ENCODE results near the gene ZDHHC12. TPM values are rescaled to one million over a fixed set of nuclear protein-coding genes. Genes with fewer than 3 reads are reported as not detected.

Gene ZDHHC12, protein sequence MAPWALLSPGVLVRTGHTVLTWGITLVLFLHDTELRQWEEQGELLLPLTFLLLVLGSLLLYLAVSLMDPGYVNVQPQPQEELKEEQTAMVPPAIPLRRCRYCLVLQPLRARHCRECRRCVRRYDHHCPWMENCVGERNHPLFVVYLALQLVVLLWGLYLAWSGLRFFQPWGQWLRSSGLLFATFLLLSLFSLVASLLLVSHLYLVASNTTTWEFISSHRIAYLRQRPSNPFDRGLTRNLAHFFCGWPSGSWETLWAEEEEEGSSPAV
- 35.8 TPM for polyA plus RNA-seq
- long read RNA-seq, donor 1, transcript ZDHHC12-201 (5 exons, 1,129 nt) = major isoform, 7 of 7 reads
- long read RNA-seq, donor 1, partial matches to known transcripts = 0 of 7 reads
- long read RNA-seq, donor 1, other reads (novel, unspliced or antisense) = 0 of 7 reads
- long read RNA-seq, donor 2, transcript ZDHHC12-201 (5 exons, 1,129 nt) = major isoform, 36 of 37 reads
- long read RNA-seq, donor 2, partial matches to known transcripts = 0 of 37 reads
- long read RNA-seq, donor 2, other reads (novel, unspliced or antisense) = 0 of 37 reads
- long read RNA-seq, donor 3 = 0 reads
- long read RNA-seq, donor 4 = 0 reads
- long read RNA-seq, donor 5, transcript ZDHHC12-201 (5 exons, 1,129 nt) = major isoform, 17 of 17 reads
- long read RNA-seq, donor 5, partial matches to known transcripts = 0 of 17 reads
- long read RNA-seq, donor 5, other reads (novel, unspliced or antisense) = 0 of 17 reads
- long read RNA-seq, donor 6, transcript ZDHHC12-201 (5 exons, 1,129 nt) = major isoform, 34 of 35 reads
- long read RNA-seq, donor 6, partial matches to known transcripts = 0 of 35 reads
- long read RNA-seq, donor 6, other reads (novel, unspliced or antisense) = 0 of 35 reads
- long read RNA-seq, donor 7, transcript ZDHHC12-201 (5 exons, 1,129 nt) = major isoform, 5 of 5 reads
- long read RNA-seq, donor 7, partial matches to known transcripts = 0 of 5 reads
- long read RNA-seq, donor 7, other reads (novel, unspliced or antisense) = 0 of 5 reads
- long read RNA-seq, donor 8, transcript ZDHHC12-201 (5 exons, 1,129 nt) = major isoform, 33 of 38 reads
- long read RNA-seq, donor 8, partial matches to known transcripts = 0 of 38 reads
- long read RNA-seq, donor 8, other reads (novel, unspliced or antisense) = 5 of 38 reads
- long read RNA-seq, donor 9, transcript ZDHHC12-201 (5 exons, 1,129 nt) = major isoform, 26 of 26 reads
- long read RNA-seq, donor 9, partial matches to known transcripts = 0 of 26 reads
- long read RNA-seq, donor 9, other reads (novel, unspliced or antisense) = 0 of 26 reads
- long read RNA-seq, donor 10, transcript ZDHHC12-201 (5 exons, 1,129 nt) = major isoform, 33 of 33 reads
- long read RNA-seq, donor 10, partial matches to known transcripts = 0 of 33 reads
- long read RNA-seq, donor 10, other reads (novel, unspliced or antisense) = 0 of 33 reads
- long read RNA-seq, donor 11, transcript ZDHHC12-201 (5 exons, 1,129 nt) = major isoform, 31 of 31 reads
- long read RNA-seq, donor 11, partial matches to known transcripts = 0 of 31 reads
- long read RNA-seq, donor 11, other reads (novel, unspliced or antisense) = 0 of 31 reads

- no CpG with 5 or more reads among the region's 68 CpGs for WGBS (ENCODE audit: insufficient coverage, low lambda C conversion rate)
Measured at GRCh38 chr9:128723866-128724743, at the start of gene ZDHHC12. Gene ZDHHC12 (minus strand): TSS chr9:128724127. CDS start chr9:128724093, 34 bp downstream.

GRCh38 chr9:128773049-128773448, 49.1 kb upstream of the ZDHHC12 start:
- no peaks in the 10 kb centered on the region for H3K27me3 ChIP-seq (ENCODE audit: control insufficient read depth, insufficient read depth, low read length)
- DNase-seq = no peak
- H3K36me3 ChIP-seq (ENCODE audit: control insufficient read depth, insufficient read depth, low read length) = peaks cover 5% of the 10 kb centered on the region
- H3K4me3 ChIP-seq (ENCODE audit: low read length) = no peak overlapping the region
- no CpG with 5 or more reads among the region's 5 CpGs for WGBS (ENCODE audit: insufficient coverage, low lambda C conversion rate)
- H3K9me3 ChIP-seq (ENCODE audit: control insufficient read depth, low read depth, low read length) = no peaks in the 10 kb centered on the region
- H3K4me1 ChIP-seq (ENCODE audit: control insufficient read depth, insufficient read depth, low read length) = peaks cover 7% of the 10 kb centered on the region
- H3K27ac ChIP-seq (ENCODE audit: low read length) = no peak overlapping the region

More at GRCh38 chr9:128723866-128724743, at the start of gene ZDHHC12:
- Histone ChIP-seq H3K9me3 (ENCODE audit: control insufficient read depth, low read depth, low read length) (no peaks in the 10 kb centered on the region), H3K27ac (ENCODE audit: low read length) (peak within 1 kb of the TSS; percentile 66), H3K27me3 (ENCODE audit: control insufficient read depth, insufficient read depth, low read length) (no peaks in the 10 kb centered on the region), H3K4me3 (ENCODE audit: low read length) (peak within 1 kb of the TSS; percentile 86), H3K36me3 (ENCODE audit: control insufficient read depth, insufficient read depth, low read length) (peaks cover 19% of the 10 kb centered on the region), H3K4me1 (ENCODE audit: control insufficient read depth, insufficient read depth, low read length) (peaks cover 14% of the 10 kb centered on the region)
- peak; percentile 98 to 99 for DNase-seq

GRCh38 chr9:128771745-128772519, 48.0 kb upstream of the ZDHHC12 start, which contains the start of gene ZER1:
Gene ZER1 (minus strand): TSS chr9:128771927. CDS start chr9:128755565, 16,362 bp downstream.
- H3K27me3 ChIP-seq (ENCODE audit: control insufficient read depth, insufficient read depth, low read length) = no peaks in the 10 kb centered on the region
- no CpG with 5 or more reads among the region's 72 CpGs for WGBS (ENCODE audit: insufficient coverage, low lambda C conversion rate)
- peaks cover 7% of the 10 kb centered on the region for H3K4me1 ChIP-seq (ENCODE audit: control insufficient read depth, insufficient read depth, low read length)
- no peaks in the 10 kb centered on the region for H3K9me3 ChIP-seq (ENCODE audit: control insufficient read depth, low read depth, low read length)
- H3K4me3 ChIP-seq (ENCODE audit: low read length) = peak within 1 kb of the TSS; percentile 91
- peak; percentile 85 to 95 for DNase-seq
- peak within 1 kb of the TSS; percentile 99 for H3K27ac ChIP-seq (ENCODE audit: low read length)
- peaks cover 13% of the 10 kb centered on the region for H3K36me3 ChIP-seq (ENCODE audit: control insufficient read depth, insufficient read depth, low read length)

DNA sequence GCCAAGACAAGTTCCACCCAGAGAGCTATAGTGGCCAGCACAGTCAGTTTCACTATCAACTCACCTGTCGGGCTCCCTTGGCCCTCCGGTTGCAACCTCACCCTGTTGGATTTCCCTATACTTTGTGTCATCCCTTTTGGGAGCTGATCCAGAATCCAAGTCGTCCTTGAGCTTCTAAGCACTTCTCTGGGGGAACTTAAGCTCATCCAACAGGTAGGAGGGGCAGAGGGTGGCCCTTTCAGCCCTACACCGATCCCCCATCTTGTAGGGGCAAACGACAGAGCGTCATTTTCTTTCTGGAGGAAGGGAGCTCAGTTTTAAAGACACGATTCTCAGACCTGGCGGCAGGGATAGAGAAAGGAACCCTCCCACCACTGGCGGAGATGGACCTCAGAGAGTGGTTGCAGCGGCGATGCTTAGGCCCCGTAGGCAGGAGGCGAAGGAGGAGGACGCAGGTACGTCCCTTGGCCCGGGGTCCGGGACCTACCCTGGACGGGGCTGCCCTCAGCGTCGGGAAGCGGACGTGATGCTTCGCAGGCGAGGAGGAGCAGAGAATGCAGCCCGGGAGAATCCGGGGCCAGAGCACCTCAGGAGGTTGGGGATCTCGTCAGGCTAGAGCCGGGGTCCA, 47.3 kb upstream of the ZDHHC12 start:
- DNase-seq = peak; percentile 23 to 69
- peak overlapping the region; percentile 91 for H3K4me3 ChIP-seq (ENCODE audit: low read length)
- WGBS (ENCODE audit: insufficient coverage, low lambda C conversion rate) = 20% methylated on average over 1 of the region's 28 CpGs
- H3K27ac ChIP-seq (ENCODE audit: low read length) = peak overlapping the region; percentile 99
- no peaks in the 10 kb centered on the region for H3K9me3 ChIP-seq (ENCODE audit: control insufficient read depth, low read depth, low read length)
- no peaks in the 10 kb centered on the region for H3K27me3 ChIP-seq (ENCODE audit: control insufficient read depth, insufficient read depth, low read length)
- peaks cover 7% of the 10 kb centered on the region for H3K4me1 ChIP-seq (ENCODE audit: control insufficient read depth, insufficient read depth, low read length)
- peaks cover 13% of the 10 kb centered on the region for H3K36me3 ChIP-seq (ENCODE audit: control insufficient read depth, insufficient read depth, low read length)

GRCh38 chr9:128770286-128771030, 46.5 kb upstream of the ZDHHC12 start:
- Histone ChIP-seq H3K27ac (ENCODE audit: low read length) (peak overlapping the region; percentile 99), H3K9me3 (ENCODE audit: control insufficient read depth, low read depth, low read length) (no peaks in the 10 kb centered on the region), H3K4me1 (ENCODE audit: control insufficient read depth, insufficient read depth, low read length) (peaks cover 7% of the 10 kb centered on the region), H3K36me3 (ENCODE audit: control insufficient read depth, insufficient read depth, low read length) (peaks cover 13% of the 10 kb centered on the region), H3K27me3 (ENCODE audit: control insufficient read depth, insufficient read depth, low read length) (no peaks in the 10 kb centered on the region), H3K4me3 (ENCODE audit: low read length) (peak overlapping the region; percentile 91)
- 100% methylated on average over 1 of the region's 11 CpGs for WGBS (ENCODE audit: insufficient coverage, low lambda C conversion rate)
- DNase-seq = peak; percentile 23 to 58

- no peak overlapping the region for H3K27ac ChIP-seq (ENCODE audit: low read length)
- WGBS (ENCODE audit: insufficient coverage, low lambda C conversion rate) = 100% methylated on average over 1 of the region's 6 CpGs
Measured at GRCh38 chr9:128768606-128769005, 44.7 kb upstream of the ZDHHC12 start.

GRCh38 chr9:128765499-128765898, 41.6 kb upstream of the ZDHHC12 start:
- Histone ChIP-seq H3K27me3 (ENCODE audit: control insufficient read depth, insufficient read depth, low read length) (no peaks in the 10 kb centered on the region), H3K27ac (ENCODE audit: low read length) (no peak overlapping the region), H3K9me3 (ENCODE audit: control insufficient read depth, low read depth, low read length) (no peaks in the 10 kb centered on the region), H3K4me3 (ENCODE audit: low read length) (no peak overlapping the region), H3K4me1 (ENCODE audit: control insufficient read depth, insufficient read depth, low read length) (peaks cover 14% of the 10 kb centered on the region), H3K36me3 (ENCODE audit: control insufficient read depth, insufficient read depth, low read length) (peaks cover 21% of the 10 kb centered on the region)
- DNase-seq = no peak
- WGBS (ENCODE audit: insufficient coverage, low lambda C conversion rate) = no CpG with 5 or more reads among the region's 3 CpGs

More at GRCh38 chr9:128768606-128769005, 44.7 kb upstream of the ZDHHC12 start:
- Histone ChIP-seq H3K36me3 (ENCODE audit: control insufficient read depth, insufficient read depth, low read length) (peaks cover 21% of the 10 kb centered on the region), H3K9me3 (ENCODE audit: control insufficient read depth, low read depth, low read length) (no peaks in the 10 kb centered on the region), H3K4me1 (ENCODE audit: control insufficient read depth, insufficient read depth, low read length) (peaks cover 7% of the 10 kb centered on the region), H3K4me3 (ENCODE audit: low read length) (no peak overlapping the region), H3K27me3 (ENCODE audit: control insufficient read depth, insufficient read depth, low read length) (no peaks in the 10 kb centered on the region)
- no peak for DNase-seq

DNA sequence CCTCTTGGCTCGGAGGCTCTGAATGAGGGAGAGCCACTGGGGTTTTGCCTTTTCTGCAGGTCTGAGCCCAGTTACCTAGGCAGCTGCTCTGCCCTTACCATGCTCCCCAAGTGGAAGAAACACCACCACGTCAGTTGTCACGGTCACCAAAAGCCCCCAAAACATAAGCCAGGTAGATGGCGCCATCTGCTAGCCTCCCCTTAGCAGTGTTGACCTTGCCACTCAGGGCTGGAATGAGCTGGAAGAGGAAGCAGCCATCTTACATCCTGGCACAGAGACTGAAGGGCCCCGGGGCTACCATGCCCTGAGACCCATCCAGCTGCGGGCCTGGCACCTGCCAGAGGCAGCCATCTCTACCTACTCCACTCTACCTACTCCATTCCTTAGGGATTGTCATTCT, 40.4 kb upstream of the ZDHHC12 start:
- H3K36me3 ChIP-seq (ENCODE audit: control insufficient read depth, insufficient read depth, low read length) = peaks cover 21% of the 10 kb centered on the region
- no peak for DNase-seq
- H3K27me3 ChIP-seq (ENCODE audit: control insufficient read depth, insufficient read depth, low read length) = no peaks in the 10 kb centered on the region
- H3K4me1 ChIP-seq (ENCODE audit: control insufficient read depth, insufficient read depth, low read length) = peaks cover 7% of the 10 kb centered on the region
- no peaks in the 10 kb centered on the region for H3K9me3 ChIP-seq (ENCODE audit: control insufficient read depth, low read depth, low read length)
- H3K4me3 ChIP-seq (ENCODE audit: low read length) = no peak overlapping the region
- no peak overlapping the region for H3K27ac ChIP-seq (ENCODE audit: low read length)
- WGBS (ENCODE audit: insufficient coverage, low lambda C conversion rate) = no CpG with 5 or more reads among the region's 6 CpGs
